GM12872 (cell line): Measurements from ENCODE around the gene HSD11B1L.
A peak's percentile ranks its signal among the peaks of the same experiment; 100 is the strongest.

Experiments
- CTCF ChIP-seq: IDR thresholded peaks from 3 replicates; pipeline ENCODE4 v1.5.1; 2011; ENCODE audit warnings: low read depth, mild to moderate bottlenecking, low read length, moderate library complexity; ENCODE audit not compliant: insufficient read depth

HSD11B1L gene

GRCh38 chr19:5690125-5690954, 9.5 kb downstream of the HSD11B1L start, which contains the start of gene RPL36:
RPL36 (plus strand) TSS chr19:5690295; CDS start chr19:5690508, 213 bp downstream.
- TF ChIP-seq CTCF, result peak; percentile 99

- no peak for TF ChIP-seq CTCF
Measured at GRCh38 chr19:5690955-5691821, 10.4 kb downstream of the HSD11B1L start.

GRCh38 chr19:5691822-5692722, 11.2 kb downstream of the HSD11B1L start:
- TF ChIP-seq CTCF, result no peak

- TF ChIP-seq CTCF, result no peak
Measured at GRCh38 chr19:5692723-5693194, 11.9 kb downstream of the HSD11B1L start.

GRCh38 chr19:5693195-5694166, 12.7 kb downstream of the HSD11B1L start:
- TF ChIP-seq CTCF, result no peak

GRCh38 chr19:5694167-5694955, 13.5 kb downstream of the HSD11B1L start:
- no peak for TF ChIP-seq CTCF
